Measurements from ENCODE around the gene CCDC146. TPM values are rescaled to one million over a fixed set of nuclear protein-coding genes. Genes with fewer than 3 reads are reported as not detected.

CCDC146 gene
- total and polyA plus RNA-seq, 4 donors: 8.9 to 28.3 (median 17.8) TPM

DNA sequence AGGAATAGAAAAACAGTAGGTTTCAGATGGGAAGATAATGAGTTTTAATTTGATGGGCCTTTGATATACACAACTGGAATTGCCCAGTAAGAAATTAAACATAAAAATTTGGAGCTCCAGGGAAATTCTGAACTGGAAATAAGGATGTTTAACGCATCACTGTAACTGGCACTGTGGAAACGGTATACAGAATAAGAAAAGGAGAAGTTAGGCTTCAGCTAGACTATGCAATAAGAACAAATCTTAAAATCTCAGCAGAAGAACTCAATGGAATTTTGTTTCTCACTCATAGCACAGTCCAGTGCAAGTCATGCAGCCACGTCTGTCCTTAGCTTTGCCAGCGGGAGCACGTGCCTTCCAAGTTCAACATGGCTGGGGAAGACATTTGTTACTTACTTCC lies 130.1 kb downstream of the CCDC146 start:
- H3K9me3 ChIP-seq (ENCODE audit: control insufficient read depth, low read length): no peaks in the 10 kb centered on the region
- H3K4me3 ChIP-seq (ENCODE audit: low read length in 2 of 2): no peak overlapping the region
- ATAC-seq (ENCODE audit: low FRiP score): peak; percentile 57
- no peak for DNase-seq
- H3K4me1 ChIP-seq (ENCODE audit: control insufficient read depth in 1 of 2, insufficient read depth in 2 of 2, low read length in 2 of 2): peaks cover 0 to 2% of the 10 kb centered on the region in 2 donors
- intact Hi-C loops (cut with DNase I): no loop called here
- H3K36me3 ChIP-seq (ENCODE audit: control insufficient read depth in 1 of 2, insufficient read depth in 2 of 2, low read length in 1 of 2): no peaks in the 10 kb centered on the region
- no peaks in the 10 kb centered on the region for H3K27me3 ChIP-seq (ENCODE audit: control insufficient read depth in 1 of 2, insufficient read depth in 2 of 2, low read length in 1 of 2)
- 48 to 51% methylated on average over 5 of the region's 5 CpGs for WGBS, 2 donors
- H3K27ac ChIP-seq (ENCODE audit: low read depth in 1 of 2, low read length in 2 of 2): peak overlapping the region in 1 of 2 donors; percentile 25

DNA sequence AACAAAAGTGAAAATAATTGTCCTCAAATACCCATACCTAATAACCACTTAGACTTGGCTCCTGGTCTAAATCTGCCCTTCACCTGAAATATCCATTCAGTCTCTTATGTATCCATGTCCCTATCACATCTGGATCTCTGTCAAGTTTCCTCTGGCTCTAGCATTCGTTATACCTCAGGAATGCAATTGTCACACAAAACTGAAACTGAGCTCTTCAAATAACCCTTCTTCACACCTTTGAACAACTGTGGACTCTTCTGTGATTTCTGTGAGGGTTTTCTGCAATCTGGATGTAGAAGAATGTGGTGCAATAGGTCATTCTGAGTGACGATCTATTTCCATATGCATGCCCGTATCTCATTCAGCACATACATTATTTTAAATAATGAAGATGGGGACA lies 130.7 kb downstream of the CCDC146 start:
- H3K9me3 ChIP-seq (ENCODE audit: control insufficient read depth, low read length): no peaks in the 10 kb centered on the region
- H3K36me3 ChIP-seq (ENCODE audit: control insufficient read depth in 1 of 2, insufficient read depth in 2 of 2, low read length in 1 of 2): no peaks in the 10 kb centered on the region
- H3K4me3 ChIP-seq (ENCODE audit: low read length in 2 of 2): no peak overlapping the region
- no peaks in the 10 kb centered on the region for H3K27me3 ChIP-seq (ENCODE audit: control insufficient read depth in 1 of 2, insufficient read depth in 2 of 2, low read length in 1 of 2)
- intact Hi-C loops (cut with DNase I): no loop called here
- H3K27ac ChIP-seq (ENCODE audit: low read depth in 1 of 2, low read length in 2 of 2): no peak overlapping the region
- H3K4me1 ChIP-seq (ENCODE audit: control insufficient read depth in 1 of 2, insufficient read depth in 2 of 2, low read length in 2 of 2): peaks cover 0 to 2% of the 10 kb centered on the region in 2 donors
- 79 to 81% methylated on average over 3 of the region's 3 CpGs for WGBS, 2 donors
- ATAC-seq (ENCODE audit: low FRiP score): no peak
- no peak for DNase-seq

DNA sequence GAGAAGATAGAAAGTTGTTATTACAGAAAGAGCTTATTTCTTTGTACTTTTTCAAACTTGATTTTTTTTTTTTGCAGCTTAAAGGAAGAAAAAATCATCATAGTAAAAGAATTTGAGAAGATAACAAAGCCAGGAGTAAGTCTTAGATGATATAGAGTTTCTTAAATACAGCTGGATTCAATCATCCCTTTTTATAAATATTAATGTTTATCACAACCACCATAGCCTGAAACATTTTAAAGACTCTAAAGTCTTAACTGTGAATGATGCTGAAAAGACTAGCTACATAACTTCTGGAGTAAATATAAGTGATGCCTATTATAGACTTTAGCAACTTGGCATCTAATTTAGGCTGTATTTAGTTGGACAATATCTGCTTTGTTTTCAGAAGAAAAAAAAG lies 132.0 kb downstream of the CCDC146 start:
- H3K9me3 ChIP-seq (ENCODE audit: control insufficient read depth, low read length): no peaks in the 10 kb centered on the region
- no peak for DNase-seq
- H3K4me3 ChIP-seq (ENCODE audit: low read length in 2 of 2): no peak overlapping the region
- H3K4me1 ChIP-seq (ENCODE audit: control insufficient read depth in 1 of 2, insufficient read depth in 2 of 2, low read length in 2 of 2): peaks cover 0 to 2% of the 10 kb centered on the region in 2 donors
- no peak overlapping the region for H3K27ac ChIP-seq (ENCODE audit: low read depth in 1 of 2, low read length in 2 of 2)
- intact Hi-C loops (cut with DNase I): no loop called here
- no peaks in the 10 kb centered on the region for H3K36me3 ChIP-seq (ENCODE audit: control insufficient read depth in 1 of 2, insufficient read depth in 2 of 2, low read length in 1 of 2)
- H3K27me3 ChIP-seq (ENCODE audit: control insufficient read depth in 1 of 2, insufficient read depth in 2 of 2, low read length in 1 of 2): no peaks in the 10 kb centered on the region
- no peak for ATAC-seq (ENCODE audit: low FRiP score)

DNA sequence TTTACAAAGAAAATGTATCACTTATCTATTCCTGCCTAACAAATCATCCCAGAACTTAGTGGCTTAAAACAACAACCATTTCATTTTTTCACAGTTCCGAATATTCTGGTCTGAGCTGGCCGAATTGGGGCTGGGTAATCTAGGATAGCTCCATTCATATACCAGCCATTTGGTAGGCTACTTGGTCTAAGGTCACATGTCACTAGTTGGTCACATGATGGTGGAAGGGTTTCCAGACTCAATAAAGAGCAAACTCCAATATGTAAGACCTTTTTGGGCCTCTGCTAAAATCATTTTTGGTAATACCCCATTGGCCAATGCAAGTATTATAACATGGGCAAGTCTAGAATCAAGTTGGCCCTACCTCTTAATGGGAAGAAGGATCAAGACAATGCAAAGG lies 132.5 kb downstream of the CCDC146 start:
- Histone ChIP-seq H3K4me1 (ENCODE audit: control insufficient read depth in 1 of 2, insufficient read depth in 2 of 2, low read length in 2 of 2) (peaks cover 0 to 2% of the 10 kb centered on the region in 2 donors), H3K36me3 (ENCODE audit: control insufficient read depth in 1 of 2, insufficient read depth in 2 of 2, low read length in 1 of 2) (no peaks in the 10 kb centered on the region), H3K4me3 (ENCODE audit: low read length in 2 of 2) (no peak overlapping the region), H3K9me3 (ENCODE audit: control insufficient read depth, low read length) (no peaks in the 10 kb centered on the region), H3K27ac (ENCODE audit: low read depth in 1 of 2, low read length in 2 of 2) (no peak overlapping the region), H3K27me3 (ENCODE audit: control insufficient read depth in 1 of 2, insufficient read depth in 2 of 2, low read length in 1 of 2) (no peaks in the 10 kb centered on the region)
- intact Hi-C loops (cut with DNase I): no loop called here
- no peak for ATAC-seq (ENCODE audit: low FRiP score)
- WGBS, 2 donors: 47 to 54% methylated on average over 2 of the region's 2 CpGs
- no peak for DNase-seq

DNA sequence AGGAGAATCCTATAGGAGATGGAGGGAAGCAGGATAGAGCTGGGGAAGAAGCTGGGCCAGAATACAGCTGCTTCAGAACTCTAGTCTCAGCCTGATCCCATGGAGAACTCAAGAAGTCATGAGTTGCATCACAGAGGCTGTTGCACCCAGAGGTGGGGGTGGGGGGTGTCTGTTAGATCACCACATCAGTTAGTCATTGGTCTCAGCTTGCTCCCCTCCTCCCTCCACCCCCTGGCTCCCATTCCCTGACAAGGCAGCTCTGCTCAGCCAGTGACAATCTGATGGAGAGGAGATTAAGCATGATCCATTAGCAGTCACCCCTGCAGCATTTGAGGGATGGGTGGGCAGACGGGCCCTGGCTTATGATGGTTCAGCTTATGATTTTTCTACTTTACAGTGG lies 135.6 kb downstream of the CCDC146 start:
- no peak for DNase-seq
- Histone ChIP-seq H3K27me3 (ENCODE audit: control insufficient read depth in 1 of 2, insufficient read depth in 2 of 2, low read length in 1 of 2) (no peaks in the 10 kb centered on the region), H3K4me1 (ENCODE audit: control insufficient read depth in 1 of 2, insufficient read depth in 2 of 2, low read length in 2 of 2) (no peaks in the 10 kb centered on the region), H3K27ac (ENCODE audit: low read depth in 1 of 2, low read length in 2 of 2) (no peak overlapping the region), H3K9me3 (ENCODE audit: control insufficient read depth, low read length) (no peaks in the 10 kb centered on the region), H3K4me3 (ENCODE audit: low read length in 2 of 2) (no peak overlapping the region), H3K36me3 (ENCODE audit: control insufficient read depth in 1 of 2, insufficient read depth in 2 of 2, low read length in 1 of 2) (no peaks in the 10 kb centered on the region)
- ATAC-seq (ENCODE audit: low FRiP score): no peak
- intact Hi-C loops (cut with DNase I): no loop called here
- WGBS, 2 donors: 91 to 93% methylated on average over 1 of the region's 1 CpG

DNA sequence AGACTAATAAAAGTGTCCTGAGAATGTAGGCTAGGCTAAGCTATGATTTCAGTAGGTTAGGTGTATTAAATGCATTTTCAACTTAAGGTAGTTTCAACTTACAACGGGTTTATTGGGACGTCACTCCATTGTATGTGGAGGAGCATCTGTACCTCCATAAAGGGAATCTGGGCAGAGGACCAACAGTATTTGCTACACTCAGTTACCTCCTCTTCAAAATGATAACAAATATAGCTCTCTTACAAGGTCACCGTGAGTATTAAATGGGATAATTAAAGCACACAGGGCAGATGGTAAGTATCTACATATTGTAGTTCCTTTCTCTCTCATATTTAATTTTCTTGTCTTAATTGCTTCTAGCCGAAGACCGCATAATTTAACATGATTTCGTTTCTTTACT lies 136.2 kb downstream of the CCDC146 start:
- no peak for DNase-seq
- no peak for ATAC-seq (ENCODE audit: low FRiP score)
- Histone ChIP-seq H3K36me3 (ENCODE audit: control insufficient read depth in 1 of 2, insufficient read depth in 2 of 2, low read length in 1 of 2) (no peaks in the 10 kb centered on the region), H3K4me1 (ENCODE audit: control insufficient read depth in 1 of 2, insufficient read depth in 2 of 2, low read length in 2 of 2) (no peaks in the 10 kb centered on the region), H3K4me3 (ENCODE audit: low read length in 2 of 2) (no peak overlapping the region), H3K27ac (ENCODE audit: low read depth in 1 of 2, low read length in 2 of 2) (no peak overlapping the region), H3K9me3 (ENCODE audit: control insufficient read depth, low read length) (no peaks in the 10 kb centered on the region), H3K27me3 (ENCODE audit: control insufficient read depth in 1 of 2, insufficient read depth in 2 of 2, low read length in 1 of 2) (no peaks in the 10 kb centered on the region)
- intact Hi-C loops (cut with DNase I): no loop called here
- WGBS, 2 donors: 94 to 96% methylated on average over 6 of the region's 6 CpGs

DNA sequence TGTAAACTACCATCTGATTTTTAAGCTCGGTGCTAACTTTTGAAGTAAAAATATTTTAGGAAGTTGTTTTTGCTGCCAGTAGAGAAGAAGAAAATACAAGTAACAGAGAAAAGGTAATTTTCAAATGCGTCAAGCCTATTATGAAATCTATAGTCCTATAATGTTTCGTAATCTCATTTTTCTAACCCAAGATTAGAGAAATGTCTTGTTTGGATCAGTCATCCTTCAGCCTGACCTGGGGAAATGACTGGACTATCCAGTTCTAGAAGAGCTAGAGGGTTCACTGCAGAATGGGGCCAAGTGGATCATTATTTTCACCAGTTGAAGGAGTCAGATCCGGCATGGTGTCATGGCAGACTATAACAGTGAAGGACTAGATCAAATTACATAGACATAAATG lies 139.9 kb downstream of the CCDC146 start:
- DNase-seq (no peak), ATAC-seq (ENCODE audit: low FRiP score) (no peak)
- Histone ChIP-seq H3K9me3 (ENCODE audit: control insufficient read depth, low read length) (no peaks in the 10 kb centered on the region), H3K4me3 (ENCODE audit: low read length in 2 of 2) (no peak overlapping the region), H3K36me3 (ENCODE audit: control insufficient read depth in 1 of 2, insufficient read depth in 2 of 2, low read length in 1 of 2) (no peaks in the 10 kb centered on the region), H3K27me3 (ENCODE audit: control insufficient read depth in 1 of 2, insufficient read depth in 2 of 2, low read length in 1 of 2) (no peaks in the 10 kb centered on the region), H3K4me1 (ENCODE audit: control insufficient read depth in 1 of 2, insufficient read depth in 2 of 2, low read length in 2 of 2) (no peaks in the 10 kb centered on the region), H3K27ac (ENCODE audit: low read depth in 1 of 2, low read length in 2 of 2) (no peak overlapping the region)
- intact Hi-C loops (cut with DNase I): no loop called here
- WGBS, 2 donors: 93 to 95% methylated on average over 4 of the region's 4 CpGs

DNA sequence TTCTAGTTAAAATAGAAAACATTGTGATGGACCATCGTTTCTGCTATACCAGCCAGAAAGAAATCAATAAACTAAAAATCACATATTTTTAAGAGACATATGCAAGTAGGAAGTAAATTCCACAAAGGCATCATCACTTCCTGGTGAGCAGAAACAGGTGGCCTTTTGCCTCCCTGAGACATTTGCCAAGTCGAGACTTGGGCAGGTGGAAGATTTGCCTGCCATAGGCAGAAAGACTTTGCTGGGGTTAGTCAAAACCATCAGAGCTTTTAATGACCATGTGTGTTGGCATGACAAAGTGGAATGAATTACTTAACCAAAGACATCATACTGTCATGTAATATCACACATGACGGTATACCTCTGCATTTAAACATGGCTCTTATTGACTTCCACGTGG lies 143.3 kb downstream of the CCDC146 start:
- Histone ChIP-seq H3K9me3 (ENCODE audit: control insufficient read depth, low read length) (no peaks in the 10 kb centered on the region), H3K4me1 (ENCODE audit: control insufficient read depth in 1 of 2, insufficient read depth in 2 of 2, low read length in 2 of 2) (no peaks in the 10 kb centered on the region), H3K27me3 (ENCODE audit: control insufficient read depth in 1 of 2, insufficient read depth in 2 of 2, low read length in 1 of 2) (no peaks in the 10 kb centered on the region), H3K4me3 (ENCODE audit: low read length in 2 of 2) (no peak overlapping the region), H3K27ac (ENCODE audit: low read depth in 1 of 2, low read length in 2 of 2) (no peak overlapping the region), H3K36me3 (ENCODE audit: control insufficient read depth in 1 of 2, insufficient read depth in 2 of 2, low read length in 1 of 2) (no peaks in the 10 kb centered on the region)
- intact Hi-C loops (cut with DNase I): no loop called here
- WGBS, 2 donors: 82 to 90% methylated on average over 4 of the region's 4 CpGs
- ATAC-seq (ENCODE audit: low FRiP score): no peak
- DNase-seq: no peak

DNA sequence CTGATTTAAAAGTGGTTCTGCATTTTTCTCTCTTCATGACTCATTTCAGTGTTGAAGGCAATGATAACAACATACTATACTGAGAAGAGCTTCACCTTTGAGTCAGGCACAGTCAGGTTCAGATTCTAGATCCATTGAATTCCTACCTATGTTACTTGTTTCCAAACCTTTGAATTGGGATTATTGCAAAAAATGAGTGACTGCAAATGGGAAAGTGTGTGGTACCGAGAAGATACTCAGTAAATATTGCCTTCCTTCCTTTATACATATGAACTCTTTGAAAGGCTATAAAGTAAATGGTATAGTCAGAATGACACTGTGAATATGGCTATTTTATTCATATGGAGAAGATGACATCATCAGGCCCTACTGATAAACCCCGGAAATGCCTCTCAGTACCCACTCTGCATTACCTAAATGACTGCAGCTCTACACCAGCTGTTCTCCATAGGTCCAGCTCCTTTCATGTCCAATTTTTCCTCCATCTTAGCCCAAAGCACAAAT lies 143.9 kb downstream of the CCDC146 start:
- no peak overlapping the region for H3K27ac ChIP-seq (ENCODE audit: low read depth in 1 of 2, low read length in 2 of 2)
- no peak for ATAC-seq (ENCODE audit: low FRiP score)
- intact Hi-C loops (cut with DNase I): no loop called here

More for the DNA sequence above, 143.9 kb downstream of the CCDC146 start:
- Histone ChIP-seq H3K4me3 (ENCODE audit: low read length in 2 of 2) (no peak overlapping the region), H3K36me3 (ENCODE audit: control insufficient read depth in 1 of 2, insufficient read depth in 2 of 2, low read length in 1 of 2) (no peaks in the 10 kb centered on the region), H3K4me1 (ENCODE audit: control insufficient read depth in 1 of 2, insufficient read depth in 2 of 2, low read length in 2 of 2) (peaks cover 0 to 2% of the 10 kb centered on the region in 2 donors), H3K27me3 (ENCODE audit: control insufficient read depth in 1 of 2, insufficient read depth in 2 of 2, low read length in 1 of 2) (no peaks in the 10 kb centered on the region), H3K9me3 (ENCODE audit: control insufficient read depth, low read length) (no peaks in the 10 kb centered on the region)
- WGBS, 2 donors: 86 to 87% methylated on average over 2 of the region's 2 CpGs
- DNase-seq: no peak

Measured in aorta (tissue), 5 donors.